ENCODE measurements around the gene CGA.
A peak's percentile ranks its signal among the peaks of the same experiment; 100 is the strongest.

The CGA gene

DNA sequence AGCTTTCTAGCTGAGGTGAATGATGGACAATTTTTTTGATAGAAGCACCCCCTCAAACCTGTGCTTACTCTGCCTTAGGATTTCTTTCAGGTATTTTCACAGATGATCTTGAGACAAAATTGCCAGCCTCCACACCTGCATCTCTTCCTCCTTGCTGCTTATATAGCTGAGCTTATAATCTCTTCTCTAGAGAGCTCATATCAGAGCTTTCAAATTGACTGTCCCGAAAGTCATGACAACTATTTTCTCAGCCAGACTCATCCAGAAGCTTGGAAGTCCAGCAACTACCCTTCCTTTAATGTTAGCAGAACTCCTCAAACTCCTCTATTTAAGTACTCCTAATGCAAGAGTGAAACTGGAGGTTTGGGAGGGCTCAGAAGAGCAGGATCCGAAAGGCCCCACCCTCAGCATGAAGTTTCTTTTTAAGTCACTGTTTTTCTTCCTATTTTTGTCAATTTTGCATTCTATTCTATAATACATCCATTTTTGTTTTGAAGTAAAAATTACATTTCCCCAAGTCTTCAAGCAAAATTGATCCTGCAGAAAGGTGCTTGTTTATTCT is 12.7 kb downstream of the CGA start:
- DNase-seq = no peak

DNA sequence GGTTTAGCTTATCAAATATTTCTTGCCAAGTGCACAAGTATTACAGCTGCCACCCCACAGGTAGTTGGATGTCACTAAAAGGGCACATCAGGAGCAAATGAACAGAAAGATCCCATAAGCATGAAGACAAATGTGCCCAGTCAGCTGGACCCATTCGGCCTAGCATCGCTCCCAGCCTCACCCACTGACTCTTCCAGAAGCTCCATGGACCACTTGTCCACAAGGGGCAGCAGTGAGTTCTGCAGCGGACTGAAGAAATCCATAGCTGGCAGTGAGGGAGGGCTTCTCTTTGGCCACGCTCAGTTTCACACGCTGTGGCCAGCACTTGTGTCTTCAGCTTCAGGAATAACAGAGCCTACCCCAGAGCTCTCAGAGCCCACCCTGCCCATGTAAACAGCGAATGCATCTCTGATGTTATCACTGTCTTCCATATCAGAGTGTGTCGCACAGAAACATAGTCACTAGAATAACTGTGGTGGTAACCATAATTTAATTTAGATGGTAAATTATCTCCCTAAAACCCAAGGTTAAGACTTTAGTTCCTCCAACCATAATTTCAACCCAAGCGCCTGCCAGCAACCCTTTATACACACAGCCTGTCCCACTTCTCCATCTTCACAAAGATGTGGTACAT is 15.8 kb downstream of the CGA start:
- peak; percentile 58 for DNase-seq

DNA sequence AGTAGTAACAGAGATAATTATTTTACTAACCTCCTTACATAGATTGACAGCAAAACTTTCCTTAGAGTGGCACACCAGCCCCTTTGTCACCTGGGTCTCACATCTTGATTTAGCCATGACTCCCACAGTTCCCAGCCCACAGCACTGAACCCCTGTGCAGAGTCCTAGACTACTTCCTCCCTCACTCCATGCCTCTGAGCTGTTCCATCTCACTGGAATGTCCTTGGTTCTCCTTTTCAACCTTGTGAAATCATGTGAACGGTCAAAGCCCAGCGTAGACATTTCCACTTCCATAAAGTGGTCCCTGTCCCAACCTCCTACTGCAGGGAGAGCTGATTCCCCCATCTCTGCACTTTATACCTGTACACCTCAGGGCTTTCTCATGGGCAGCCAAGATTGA is 19.7 kb downstream of the CGA start:
- DNase-seq = no peak

DNA sequence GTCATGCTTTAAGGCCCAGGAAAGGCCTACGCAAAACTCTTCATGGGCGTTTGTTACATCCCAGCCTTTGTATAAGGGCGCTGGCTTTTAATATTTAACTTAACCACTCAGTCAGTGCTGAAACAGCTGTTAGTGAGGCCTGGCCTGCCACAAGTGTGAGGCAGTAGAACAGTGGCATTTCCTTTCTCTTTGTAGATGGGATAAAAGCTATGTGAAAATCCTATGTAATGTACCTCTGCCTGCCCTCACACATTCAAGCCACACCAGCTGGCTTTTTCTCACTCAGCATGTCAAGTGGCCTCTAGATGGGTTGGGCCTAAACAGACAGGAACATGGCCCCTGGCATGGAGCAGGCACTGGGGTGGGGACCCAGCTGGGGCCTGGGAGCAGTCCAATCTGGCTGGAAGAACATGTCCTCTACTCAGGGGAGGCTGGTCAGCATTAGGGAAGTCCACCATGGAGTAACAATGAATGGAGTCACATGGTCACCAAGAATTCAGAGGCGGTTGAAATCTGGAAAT is 20.7 kb downstream of the CGA start:
- no peak for DNase-seq

DNA sequence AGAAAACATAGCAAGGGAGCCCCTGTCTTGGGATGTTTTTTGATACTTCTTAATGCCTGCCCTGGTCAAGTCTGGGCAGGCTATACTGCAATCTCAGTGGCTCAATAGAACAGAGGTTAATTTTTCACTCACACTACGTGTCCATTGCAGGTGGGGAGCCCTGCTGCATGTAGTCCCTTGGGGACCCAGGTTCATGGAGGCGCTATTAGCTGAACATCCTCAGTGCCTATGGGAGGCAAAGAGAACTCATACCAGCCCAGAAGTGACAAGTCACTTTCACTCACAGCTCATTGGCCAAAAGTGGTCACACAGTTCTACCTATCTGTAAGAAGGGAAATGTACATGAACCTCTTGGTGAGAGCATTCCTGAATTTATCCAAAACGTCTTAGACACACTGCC is 23.2 kb downstream of the CGA start:
- DNase-seq = no peak

DNA sequence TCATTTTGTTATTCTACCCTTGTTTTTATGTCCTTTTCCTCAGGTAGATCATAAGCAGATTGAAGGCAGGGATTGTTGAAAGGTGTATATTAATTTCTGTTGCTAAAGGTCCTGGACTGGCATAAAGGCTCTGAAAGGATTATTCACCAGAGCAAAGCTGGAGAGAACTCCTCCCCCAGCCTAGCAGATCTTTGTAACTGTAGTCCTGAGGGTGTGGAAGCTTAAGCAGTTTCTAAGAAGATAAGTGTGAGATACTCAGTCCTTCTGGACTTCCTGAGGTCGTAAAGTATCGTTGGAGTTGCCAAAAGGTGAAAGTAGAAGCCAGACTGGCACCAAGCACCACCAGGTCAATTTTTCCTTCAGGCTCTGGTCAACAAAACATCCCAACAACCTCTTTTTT is 24.2 kb downstream of the CGA start:
- no peak for DNase-seq

DNA sequence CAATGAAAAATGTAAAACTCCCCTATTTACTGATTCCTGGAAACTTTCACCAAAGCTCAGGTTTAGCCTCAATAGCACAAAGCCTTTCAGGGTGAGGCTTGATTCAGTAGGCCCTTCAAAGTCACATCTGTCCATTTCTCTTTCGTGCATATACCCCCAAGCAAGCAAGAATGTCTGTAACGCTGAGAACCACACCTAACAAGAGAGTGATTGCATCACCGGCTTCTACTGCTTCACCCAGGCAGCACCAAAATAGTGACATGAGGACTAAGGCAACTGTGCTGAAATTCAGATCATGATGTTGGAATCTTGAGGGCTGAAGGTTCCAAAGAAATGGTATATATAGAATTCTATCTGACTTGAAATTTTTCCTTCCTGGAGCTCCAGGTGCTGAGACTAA is 26.1 kb downstream of the CGA start:
- DNase-seq = no peak

DNA sequence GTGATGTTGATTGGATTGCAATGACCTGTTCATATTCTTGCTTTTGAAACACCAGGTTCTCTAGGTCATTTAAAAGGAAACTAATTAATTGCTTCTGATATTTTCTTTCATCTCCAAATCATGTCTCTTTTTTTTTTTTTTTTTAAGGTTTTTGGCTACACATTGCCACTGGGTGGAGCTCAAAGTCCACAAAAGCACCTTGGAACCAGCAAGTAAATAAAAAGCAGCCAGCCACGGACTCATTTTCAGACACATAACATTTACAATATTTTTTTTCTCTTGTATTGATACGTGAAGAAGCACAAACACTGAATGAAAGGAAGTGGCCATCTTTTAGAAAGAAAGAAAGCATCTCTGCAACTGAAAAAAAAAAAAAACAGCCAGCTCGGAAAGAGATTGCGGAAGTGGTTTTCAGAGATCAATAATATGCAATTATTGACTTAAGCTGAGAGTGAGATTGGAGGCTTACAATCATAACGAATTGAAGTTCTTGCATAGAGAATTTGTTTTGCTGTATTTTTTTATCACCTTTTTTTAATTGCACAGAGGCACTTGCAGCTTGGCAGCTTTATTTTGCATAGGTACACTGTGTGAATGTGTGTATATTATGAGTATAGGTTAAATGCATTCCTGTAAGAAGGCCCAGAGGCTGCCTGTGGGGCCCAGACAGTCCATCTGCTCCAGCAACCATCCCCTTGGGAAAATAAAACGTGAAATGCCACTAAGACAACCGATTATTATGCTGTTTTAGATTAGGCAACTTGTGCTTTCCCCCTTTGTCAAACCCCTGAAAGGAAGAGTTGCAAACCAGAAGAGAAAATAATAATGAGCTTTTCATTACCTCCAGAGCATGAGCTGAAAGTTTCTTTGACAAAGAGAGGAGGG is 28.2 kb downstream of the CGA start:
- no peak for DNase-seq

DNA sequence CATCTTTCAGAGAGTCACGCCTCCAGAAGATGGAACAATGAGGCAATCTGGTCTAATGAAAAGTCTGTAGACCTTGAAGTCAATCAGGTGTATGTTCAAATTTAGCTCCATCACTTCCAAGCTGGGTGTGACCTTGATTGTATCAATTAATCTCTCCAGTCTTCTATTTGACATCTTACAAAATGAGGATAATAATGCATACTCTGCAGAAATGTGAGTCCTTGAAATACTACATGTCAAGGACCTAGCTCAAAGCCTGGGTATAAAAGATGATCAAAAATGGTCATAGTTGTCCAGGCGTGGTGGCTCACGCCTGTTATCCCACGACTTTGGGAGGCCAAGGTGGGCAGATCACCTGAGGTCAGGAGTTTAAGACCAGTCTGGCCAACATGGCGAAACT is 29.8 kb downstream of the CGA start:
- no peak for DNase-seq

DNA sequence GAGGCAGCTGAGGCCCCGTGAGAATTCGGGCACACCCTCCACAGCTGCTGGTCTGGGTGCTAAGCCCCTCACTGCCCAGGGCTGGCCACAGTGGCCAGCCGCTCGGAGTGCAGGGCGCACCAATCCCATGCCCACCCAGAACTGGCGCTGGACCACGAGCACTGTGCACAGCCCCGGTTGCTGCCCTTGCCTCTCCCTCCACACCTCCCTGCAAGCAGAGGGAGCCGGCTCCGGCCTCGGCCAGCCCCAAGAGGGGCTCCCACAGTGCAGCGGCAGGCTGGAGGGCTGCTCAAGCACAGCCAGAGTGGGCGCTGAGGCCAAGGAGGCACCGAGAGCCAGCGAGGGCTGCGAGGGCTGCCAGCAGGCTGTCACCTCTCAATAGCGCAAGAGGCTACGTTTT is 35.0 kb downstream of the CGA start:
- no peak for DNase-seq

DNA sequence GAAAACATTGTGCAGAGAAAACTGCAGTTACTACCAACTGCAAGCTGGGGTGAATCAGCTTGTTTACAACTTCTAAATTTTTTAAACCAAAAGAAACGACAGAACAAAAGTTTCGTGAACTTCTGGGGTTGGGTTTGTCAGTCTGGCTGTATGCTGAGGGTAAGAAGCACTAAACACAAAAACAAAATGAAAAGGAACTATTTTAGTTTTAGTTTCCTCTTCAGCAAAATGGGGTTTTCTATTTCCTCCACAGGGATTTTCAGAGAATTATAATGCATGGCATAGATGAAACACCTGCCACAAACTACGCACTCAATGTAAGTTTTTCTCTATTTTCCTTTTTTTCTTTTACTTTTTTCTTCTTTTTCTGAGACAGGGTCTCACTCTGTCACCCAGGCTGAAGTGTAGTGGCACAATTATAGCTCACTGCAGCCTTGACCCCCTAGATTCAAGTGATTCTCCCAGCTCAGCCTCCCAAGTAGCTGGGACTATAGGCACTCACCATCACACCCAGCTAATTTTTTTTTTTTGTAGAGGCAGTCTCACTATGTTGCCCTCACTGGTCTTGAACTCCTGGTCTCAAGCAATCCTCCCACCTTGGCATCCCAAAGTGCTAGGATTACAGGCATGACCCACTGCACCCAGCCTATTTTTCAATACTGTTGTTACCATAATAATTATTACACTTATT is 40.6 kb downstream of the CGA start:
- no peak for DNase-seq

DNA sequence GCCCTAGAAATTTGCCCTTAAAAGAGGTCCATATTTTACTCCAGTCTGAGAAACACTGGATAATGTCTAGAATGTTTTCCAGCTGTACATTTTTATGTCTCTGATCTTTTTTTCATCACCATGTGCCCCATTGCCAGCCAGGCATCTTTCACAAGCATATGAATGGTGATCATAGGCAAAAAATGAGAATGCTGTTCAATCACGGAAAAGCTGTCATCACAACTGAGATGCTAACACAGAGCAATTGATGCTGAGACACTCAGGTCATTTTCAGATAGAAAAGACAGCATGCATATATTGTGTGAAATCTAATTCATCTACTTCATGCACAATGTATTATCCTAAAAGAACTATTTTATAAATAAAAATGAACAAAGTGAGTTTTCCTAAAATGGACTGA is 41.6 kb downstream of the CGA start:
- DNase-seq = no peak

DNA sequence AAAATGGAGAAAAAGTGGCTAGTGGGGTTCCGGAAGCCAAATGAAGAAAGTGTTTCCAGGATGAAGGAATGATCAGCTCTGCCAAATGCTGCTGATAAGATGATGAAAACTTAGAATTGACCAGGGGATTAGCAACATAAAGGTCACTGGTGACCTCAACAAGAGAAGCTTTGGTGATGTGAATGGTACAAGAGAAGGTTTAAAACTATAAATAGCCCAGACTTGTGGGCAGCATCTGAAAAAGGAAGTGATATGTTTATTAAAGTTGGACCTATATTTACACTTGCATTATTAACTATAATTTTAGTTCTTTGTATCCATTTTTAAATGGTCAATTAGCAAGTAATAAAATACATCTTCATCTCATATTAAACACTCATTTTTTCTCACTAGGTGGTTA is 45.1 kb downstream of the CGA start:
- no peak for DNase-seq

DNA sequence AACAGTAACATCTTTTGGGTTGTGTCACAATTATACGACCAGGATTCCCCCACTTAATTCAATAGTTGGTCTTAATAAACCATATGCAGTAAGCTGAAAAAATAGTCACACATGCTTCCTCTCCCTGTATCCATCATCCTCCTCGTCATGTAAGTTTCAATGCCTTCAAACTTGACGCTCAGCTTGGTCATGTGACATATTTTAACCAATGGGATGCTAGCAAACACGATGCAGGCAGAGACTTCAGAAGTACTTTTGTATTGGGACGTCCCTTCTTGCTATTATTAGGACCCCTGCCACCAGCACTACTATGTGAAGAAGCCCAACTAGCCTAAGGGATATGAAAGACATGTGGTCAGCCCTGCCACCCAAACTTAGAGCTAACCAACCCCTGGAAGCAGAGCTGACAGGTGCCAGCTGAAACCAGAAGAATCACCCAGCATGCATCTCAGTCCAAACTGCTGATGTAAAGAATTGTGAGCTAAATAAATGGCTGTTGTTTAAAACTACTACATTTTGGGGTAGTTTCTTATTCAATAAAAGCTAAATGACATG is 49.3 kb downstream of the CGA start:
- DNase-seq = no peak

DNA sequence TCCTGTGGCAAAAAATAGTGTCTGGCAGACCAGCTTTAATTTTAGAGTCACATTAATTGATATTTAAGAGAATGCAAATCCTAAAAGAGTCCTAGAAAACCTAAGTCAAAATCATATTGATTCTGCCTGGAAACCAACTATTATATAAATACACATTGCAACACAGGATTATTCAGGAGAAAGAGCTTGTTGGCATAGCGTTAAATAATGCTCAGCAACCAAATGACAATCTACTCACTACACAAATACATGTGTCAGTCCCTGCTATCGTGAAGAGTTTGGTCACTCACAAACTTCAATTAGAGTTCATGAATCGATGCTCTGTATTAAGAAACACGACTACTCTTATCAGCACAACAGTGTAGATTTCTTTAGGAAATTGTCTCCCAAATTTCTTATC is 54.2 kb downstream of the CGA start:
- DNase-seq = no peak
